HepG2 (cell line): ENCODE data around the gene SLC27A2.

Source experiments
- GATAD2A ChIP-seq: IDR thresholded peaks from 2 replicates; pipeline ENCODE4 v1.6.1; 2016
- TF ChIP-seq, protein P1 (sequence below): sonication (generic); formaldehyde crosslinking; IDR thresholded peaks from 2 replicates; pipeline ENCODE4 v1.4.0; 2020; ENCODE audit warnings: mild to moderate bottlenecking, missing genetic modification reagents, borderline replicate concordance
- TF ChIP-seq, protein P2 (sequence below): sonication (generic); formaldehyde crosslinking; IDR thresholded peaks from 2 replicates; pipeline ENCODE4 v1.5.0; 2020; ENCODE audit warnings: mild to moderate bottlenecking, missing genetic modification reagents, moderate library complexity

DNA sequence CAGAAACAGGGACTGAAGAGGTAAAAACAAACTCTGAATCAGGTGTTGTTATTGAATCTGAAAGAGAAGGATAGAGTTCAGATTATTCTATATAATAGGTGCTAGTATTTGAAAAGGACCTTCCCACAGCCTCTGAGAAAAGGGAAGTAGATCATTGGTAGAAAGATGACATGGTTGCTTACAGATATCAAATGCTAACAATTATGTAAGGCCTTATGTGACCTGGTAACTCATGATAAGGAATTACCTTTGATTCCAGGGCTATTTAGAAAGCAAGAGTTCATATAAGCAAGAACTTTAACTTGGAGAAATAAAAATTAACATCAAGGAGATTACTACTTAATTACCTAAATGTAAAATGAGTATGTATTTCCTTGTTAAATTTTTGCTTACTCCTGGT is 7.6 kb downstream of the SLC27A2 start:
- TF ChIP-seq, protein P1, sequence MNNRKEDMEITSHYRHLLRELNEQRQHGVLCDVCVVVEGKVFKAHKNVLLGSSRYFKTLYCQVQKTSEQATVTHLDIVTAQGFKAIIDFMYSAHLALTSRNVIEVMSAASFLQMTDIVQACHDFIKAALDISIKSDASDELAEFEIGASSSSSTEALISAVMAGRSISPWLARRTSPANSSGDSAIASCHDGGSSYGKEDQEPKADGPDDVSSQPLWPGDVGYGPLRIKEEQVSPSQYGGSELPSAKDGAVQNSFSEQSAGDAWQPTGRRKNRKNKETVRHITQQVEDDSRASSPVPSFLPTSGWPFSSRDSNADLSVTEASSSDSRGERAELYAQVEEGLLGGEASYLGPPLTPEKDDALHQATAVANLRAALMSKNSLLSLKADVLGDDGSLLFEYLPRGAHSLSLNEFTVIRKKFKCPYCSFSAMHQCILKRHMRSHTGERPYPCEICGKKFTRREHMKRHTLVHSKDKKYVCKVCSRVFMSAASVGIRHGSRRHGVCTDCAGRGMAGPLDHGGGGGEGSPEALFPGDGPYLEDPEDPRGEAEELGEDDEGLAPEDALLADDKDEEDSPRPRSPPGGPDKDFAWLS (CRISPR knock-in tag): no peak
- TF ChIP-seq GATAD2A (CRISPR knock-in tag): no peak
- TF ChIP-seq, protein P2, sequence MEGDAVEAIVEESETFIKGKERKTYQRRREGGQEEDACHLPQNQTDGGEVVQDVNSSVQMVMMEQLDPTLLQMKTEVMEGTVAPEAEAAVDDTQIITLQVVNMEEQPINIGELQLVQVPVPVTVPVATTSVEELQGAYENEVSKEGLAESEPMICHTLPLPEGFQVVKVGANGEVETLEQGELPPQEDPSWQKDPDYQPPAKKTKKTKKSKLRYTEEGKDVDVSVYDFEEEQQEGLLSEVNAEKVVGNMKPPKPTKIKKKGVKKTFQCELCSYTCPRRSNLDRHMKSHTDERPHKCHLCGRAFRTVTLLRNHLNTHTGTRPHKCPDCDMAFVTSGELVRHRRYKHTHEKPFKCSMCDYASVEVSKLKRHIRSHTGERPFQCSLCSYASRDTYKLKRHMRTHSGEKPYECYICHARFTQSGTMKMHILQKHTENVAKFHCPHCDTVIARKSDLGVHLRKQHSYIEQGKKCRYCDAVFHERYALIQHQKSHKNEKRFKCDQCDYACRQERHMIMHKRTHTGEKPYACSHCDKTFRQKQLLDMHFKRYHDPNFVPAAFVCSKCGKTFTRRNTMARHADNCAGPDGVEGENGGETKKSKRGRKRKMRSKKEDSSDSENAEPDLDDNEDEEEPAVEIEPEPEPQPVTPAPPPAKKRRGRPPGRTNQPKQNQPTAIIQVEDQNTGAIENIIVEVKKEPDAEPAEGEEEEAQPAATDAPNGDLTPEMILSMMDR: no peak
